Panc1 (cell line): ENCODE measurements around the gene SARS1.

Experiments used
- CTCF ChIP-seq: fragments of 450-650 bp; IDR thresholded peaks from 2 replicates; pipeline ENCODE4 v1.5.1; 2017; ENCODE audit warnings: mild to moderate bottlenecking
- POLR2AphosphoS5 ChIP-seq: IDR thresholded peaks from 2 replicates; pipeline ENCODE4 v1.6.1; 2012; ENCODE audit warnings: mild to moderate bottlenecking, low read depth, low read length, moderate library complexity
- REST ChIP-seq, 2 experiments: IDR thresholded peaks; 2 replicates each; pipeline ENCODE4 v1.6.1; 2011 to 2012; ENCODE audit warnings: low read depth in 2 of 2, control low read depth in 1 of 2, low read length in 1 of 2, mild to moderate bottlenecking in 1 of 2, moderate library complexity in 1 of 2; ENCODE audit not compliant: insufficient read depth in 1 of 2
- SIN3A ChIP-seq: IDR thresholded peaks from 2 replicates; pipeline ENCODE4 v1.6.1; 2012; ENCODE audit warnings: low read depth, mild to moderate bottlenecking, low read length, moderate library complexity, borderline replicate concordance; ENCODE audit not compliant: insufficient read depth
- TCF7L2 ChIP-seq: IDR thresholded peaks from 2 replicates; pipeline ENCODE4 v1.6.1; 2011; ENCODE audit warnings: mild to moderate bottlenecking, low read depth, low read length, inconsistent platforms

GRCh38 chr1:109275706-109276345 lies 62.1 kb downstream of the SARS1 start:
- no peak for TF ChIP-seq CTCF
- TF ChIP-seq REST (IDR thresholded peaks at IDR 0.05; ENCODE audit: insufficient read depth in 1 of 2, low read depth in 2 of 2, low read length in 1 of 2): no peak
- TF ChIP-seq SIN3A: no peak
- TF ChIP-seq POLR2AphosphoS5: no peak
- TF ChIP-seq TCF7L2: no peak
